Neural cell (in vitro differentiated cells): ENCODE results near the gene TLE2.

Experiments
- EP300 ChIP-seq: fragments of 450-650 bp; conservative IDR thresholded peaks from 2 replicates; pipeline ENCODE4 v1.6.1; 2014; ENCODE audit warnings: antibody characterized with exemption, mild to moderate bottlenecking, moderate library complexity; ENCODE audit not compliant: poor library complexity, severe bottlenecking
- EZH2 ChIP-seq: fragments of 200-600, 300-800 bp; shearing (Covaris generic), sonication (generic); IDR thresholded peaks from 2 replicates; pipeline ENCODE4 v1.6.1; 2014; ENCODE audit warnings: antibody characterized with exemption, low read length, borderline replicate concordance, mild to moderate bottlenecking; ENCODE audit not compliant: insufficient read depth, poor library complexity, severe bottlenecking
- POLR2AphosphoS5 ChIP-seq: IDR thresholded peaks from 2 replicates; pipeline ENCODE4 v1.6.1; 2012
- RAD21 ChIP-seq: fragments of 450-650 bp; conservative IDR thresholded peaks from 2 replicates; pipeline ENCODE4 v1.6.1; 2014; ENCODE audit warnings: antibody characterized with exemption, mild to moderate bottlenecking, moderate library complexity
- SMC3 ChIP-seq: fragments of 450-650 bp; conservative IDR thresholded peaks from 2 replicates; pipeline ENCODE4 v1.6.1; 2014; ENCODE audit warnings: antibody characterized with exemption, mild to moderate bottlenecking, moderate library complexity; ENCODE audit not compliant: poor library complexity
- TAF1 ChIP-seq: IDR thresholded peaks from 2 replicates; pipeline ENCODE4 v1.6.1; 2012; ENCODE audit warnings: low read depth
- TF ChIP-seq, protein P1 (sequence below): IDR thresholded peaks from 2 replicates; pipeline ENCODE4 v1.6.1; 2012; ENCODE audit warnings: borderline replicate concordance
- TF ChIP-seq, protein P2 (sequence below): fragments of 450-650 bp; IDR thresholded peaks from 2 replicates; pipeline ENCODE4 v1.5.1; 2014; ENCODE audit warnings: antibody characterized with exemption, mild to moderate bottlenecking, moderate library complexity; ENCODE audit not compliant: poor library complexity, severe bottlenecking

GRCh38 chr19:2960120-2960519 lies 69.0 kb downstream of the TLE2 start:
- TF ChIP-seq EP300 (no peak), POLR2AphosphoS5 (no peak), SMC3 (no peak), EZH2 (no peak), TAF1 (no peak), RAD21 (no peak)
- TF ChIP-seq, protein P1, sequence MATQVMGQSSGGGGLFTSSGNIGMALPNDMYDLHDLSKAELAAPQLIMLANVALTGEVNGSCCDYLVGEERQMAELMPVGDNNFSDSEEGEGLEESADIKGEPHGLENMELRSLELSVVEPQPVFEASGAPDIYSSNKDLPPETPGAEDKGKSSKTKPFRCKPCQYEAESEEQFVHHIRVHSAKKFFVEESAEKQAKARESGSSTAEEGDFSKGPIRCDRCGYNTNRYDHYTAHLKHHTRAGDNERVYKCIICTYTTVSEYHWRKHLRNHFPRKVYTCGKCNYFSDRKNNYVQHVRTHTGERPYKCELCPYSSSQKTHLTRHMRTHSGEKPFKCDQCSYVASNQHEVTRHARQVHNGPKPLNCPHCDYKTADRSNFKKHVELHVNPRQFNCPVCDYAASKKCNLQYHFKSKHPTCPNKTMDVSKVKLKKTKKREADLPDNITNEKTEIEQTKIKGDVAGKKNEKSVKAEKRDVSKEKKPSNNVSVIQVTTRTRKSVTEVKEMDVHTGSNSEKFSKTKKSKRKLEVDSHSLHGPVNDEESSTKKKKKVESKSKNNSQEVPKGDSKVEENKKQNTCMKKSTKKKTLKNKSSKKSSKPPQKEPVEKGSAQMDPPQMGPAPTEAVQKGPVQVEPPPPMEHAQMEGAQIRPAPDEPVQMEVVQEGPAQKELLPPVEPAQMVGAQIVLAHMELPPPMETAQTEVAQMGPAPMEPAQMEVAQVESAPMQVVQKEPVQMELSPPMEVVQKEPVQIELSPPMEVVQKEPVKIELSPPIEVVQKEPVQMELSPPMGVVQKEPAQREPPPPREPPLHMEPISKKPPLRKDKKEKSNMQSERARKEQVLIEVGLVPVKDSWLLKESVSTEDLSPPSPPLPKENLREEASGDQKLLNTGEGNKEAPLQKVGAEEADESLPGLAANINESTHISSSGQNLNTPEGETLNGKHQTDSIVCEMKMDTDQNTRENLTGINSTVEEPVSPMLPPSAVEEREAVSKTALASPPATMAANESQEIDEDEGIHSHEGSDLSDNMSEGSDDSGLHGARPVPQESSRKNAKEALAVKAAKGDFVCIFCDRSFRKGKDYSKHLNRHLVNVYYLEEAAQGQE, result no peak
- TF ChIP-seq, protein P2, sequence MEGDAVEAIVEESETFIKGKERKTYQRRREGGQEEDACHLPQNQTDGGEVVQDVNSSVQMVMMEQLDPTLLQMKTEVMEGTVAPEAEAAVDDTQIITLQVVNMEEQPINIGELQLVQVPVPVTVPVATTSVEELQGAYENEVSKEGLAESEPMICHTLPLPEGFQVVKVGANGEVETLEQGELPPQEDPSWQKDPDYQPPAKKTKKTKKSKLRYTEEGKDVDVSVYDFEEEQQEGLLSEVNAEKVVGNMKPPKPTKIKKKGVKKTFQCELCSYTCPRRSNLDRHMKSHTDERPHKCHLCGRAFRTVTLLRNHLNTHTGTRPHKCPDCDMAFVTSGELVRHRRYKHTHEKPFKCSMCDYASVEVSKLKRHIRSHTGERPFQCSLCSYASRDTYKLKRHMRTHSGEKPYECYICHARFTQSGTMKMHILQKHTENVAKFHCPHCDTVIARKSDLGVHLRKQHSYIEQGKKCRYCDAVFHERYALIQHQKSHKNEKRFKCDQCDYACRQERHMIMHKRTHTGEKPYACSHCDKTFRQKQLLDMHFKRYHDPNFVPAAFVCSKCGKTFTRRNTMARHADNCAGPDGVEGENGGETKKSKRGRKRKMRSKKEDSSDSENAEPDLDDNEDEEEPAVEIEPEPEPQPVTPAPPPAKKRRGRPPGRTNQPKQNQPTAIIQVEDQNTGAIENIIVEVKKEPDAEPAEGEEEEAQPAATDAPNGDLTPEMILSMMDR, result no peak
